Activated T-cell treated with anti-CD3 and anti-CD28 coated beads, Interleukin-2, amount 50 U/mL, for 72 hours (primary cell): ENCODE data around the gene SRPK2. TPM values are rescaled to one million over a fixed set of nuclear protein-coding genes. Genes with fewer than 3 reads are reported as not detected.
"Not testable (repeated sequence)": the region's sequence is repeated elsewhere in the genome, so short reads cannot be mapped to it uniquely, and the experiment has no call there.

Experiments
- ATAC-seq, 2 donors: fragments of 150-1000 bp; cut with Tn5 transposase; replicated peaks in 1 of 2; 2 replicates each; pipeline ENCODE4 v1.10.0; 2021; ENCODE audit warnings: moderate library complexity in 2 of 2, mild to moderate bottlenecking in 1 of 2
- DNase-seq, 2 donors: peaks; one replicate each; pipeline ENCODE4 v3.0.0; 2021 to 2022; ENCODE audit warnings: mixed read lengths in 1 of 2
- H3K27ac Mint-ChIP-seq: one replicate; pipeline ENCODE4 v1.8.0; 2022; ENCODE audit warnings: mild to moderate bottlenecking, moderate library complexity, mixed read lengths
- H3K27me3 Mint-ChIP-seq: one replicate; pipeline ENCODE4 v1.8.0; 2022; ENCODE audit warnings: low read depth, mixed read lengths
- H3K36me3 Mint-ChIP-seq, 2 donors: one replicate each; pipeline ENCODE4 v1.8.0; 2022; ENCODE audit warnings: mixed read lengths in 2 of 2, mild to moderate bottlenecking in 1 of 2; ENCODE audit not compliant: insufficient read depth in 2 of 2
- H3K4me1 Mint-ChIP-seq: one replicate; pipeline ENCODE4 v1.8.0; 2022; ENCODE audit warnings: low read depth, mixed read lengths
- H3K4me3 Mint-ChIP-seq, 2 donors: one replicate each; pipeline ENCODE4 v1.8.0; 2022; ENCODE audit warnings: mild to moderate bottlenecking in 2 of 2, mixed read lengths in 2 of 2, moderate library complexity in 2 of 2
- H3K9me3 Mint-ChIP-seq, 2 donors: one replicate each; pipeline ENCODE4 v1.8.0; 2022; ENCODE audit warnings: mixed read lengths in 2 of 2
- total RNA-seq, 2 donors: library from RNA; stranded (reverse); gene quantifications; one replicate each; pipeline ENCODE4 v1.2.3, GENCODE V29; 2022

Gene SRPK2
- total RNA-seq, 2 donors from 2014 or later, result 45.4 to 51.0 TPM

GRCh38 chr7:105321754-105322455 is 66.8 kb downstream of the SRPK2 start:
- no peak for DNase-seq
- Mint-ChIP-seq H3K27me3 (no peaks in the 10 kb centered on the region), H3K4me3 (no peak overlapping the region), H3K9me3 (no peaks in the 10 kb centered on the region), H3K27ac (no peak overlapping the region), H3K4me1 (peaks cover 37% of the 10 kb centered on the region), H3K36me3 (peaks cover 4 to 7% of the 10 kb centered on the region in 2 donors)
- ATAC-seq, result no peak

DNA sequence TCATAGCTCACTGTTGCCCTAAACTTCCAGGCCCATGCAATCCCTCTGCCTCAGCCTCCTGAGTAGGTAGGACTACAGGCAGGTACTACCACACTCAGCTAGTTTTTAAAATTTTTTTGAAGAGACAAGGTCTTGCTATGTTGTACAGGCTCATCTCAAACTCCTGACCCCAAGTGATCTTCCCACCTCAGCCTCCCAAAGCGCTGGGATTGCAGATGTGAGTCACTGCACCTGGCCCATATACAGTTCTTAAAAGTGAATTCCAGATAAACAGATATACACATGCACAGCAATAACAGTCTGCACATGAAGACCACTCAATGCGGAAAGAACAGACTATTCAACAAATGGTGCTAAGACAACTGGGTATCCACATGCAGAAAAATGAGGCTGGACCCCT is 67.8 kb downstream of the SRPK2 start:
- Mint-ChIP-seq H3K4me3 (no peak overlapping the region), H3K4me1 (peaks cover 34% of the 10 kb centered on the region), H3K27me3 (no peaks in the 10 kb centered on the region), H3K27ac (no peak overlapping the region), H3K9me3 (no peaks in the 10 kb centered on the region), H3K36me3 (peaks cover 4 to 7% of the 10 kb centered on the region in 2 donors)
- ATAC-seq, result no peak
- no peak for DNase-seq

- Mint-ChIP-seq H3K27ac (no peak overlapping the region), H3K27me3 (no peaks in the 10 kb centered on the region), H3K4me3 (peak overlapping the region; percentile 42 to 58), H3K36me3 (peaks cover 2 to 7% of the 10 kb centered on the region in 2 donors), H3K4me1 (peaks cover 38% of the 10 kb centered on the region), H3K9me3 (no peaks in the 10 kb centered on the region)
- ATAC-seq (peak in 1 of 2 donors; percentile 13), DNase-seq (no peak)
Observed at GRCh38 chr7:105319578-105319977, 69.1 kb downstream of the SRPK2 start.

DNA sequence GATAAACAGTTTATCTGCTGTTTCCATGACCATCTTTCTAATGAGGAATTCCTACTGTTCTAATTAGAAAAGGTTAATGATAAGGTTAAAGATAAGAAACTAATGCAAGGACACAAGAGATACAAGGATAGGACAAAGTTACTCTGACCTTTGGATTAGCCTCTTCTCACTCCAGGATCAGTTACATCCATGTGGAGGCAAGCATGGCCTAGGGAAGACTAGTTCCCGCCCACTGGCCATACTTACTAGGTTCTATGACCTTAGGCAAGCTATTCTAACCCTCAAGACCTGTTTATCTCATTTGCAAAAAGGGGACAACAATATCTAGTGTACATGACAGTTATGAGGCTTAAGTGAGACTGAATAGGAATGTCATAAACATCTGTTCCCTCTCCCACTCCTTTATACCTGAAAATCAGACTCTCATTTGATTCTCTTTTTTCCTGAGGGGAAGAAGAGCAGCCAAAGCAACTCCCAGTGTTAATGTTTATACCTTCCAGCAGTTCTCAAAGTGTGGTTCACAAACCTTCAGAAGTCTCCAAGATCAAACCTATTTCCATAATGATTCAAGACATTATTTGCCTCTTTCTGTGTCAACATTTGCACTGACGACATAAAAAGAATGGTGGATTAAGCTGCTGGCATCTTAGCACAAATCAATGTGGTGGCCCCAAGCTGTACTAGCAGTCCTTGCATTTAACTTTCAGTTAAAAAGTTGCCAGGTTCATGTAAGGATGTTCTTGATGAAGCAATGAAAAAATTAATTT is 72.0 kb downstream of the SRPK2 start:
- H3K4me1 Mint-ChIP-seq, result peaks cover 20% of the 10 kb centered on the region
- H3K27ac Mint-ChIP-seq, result no peak overlapping the region

DNA sequence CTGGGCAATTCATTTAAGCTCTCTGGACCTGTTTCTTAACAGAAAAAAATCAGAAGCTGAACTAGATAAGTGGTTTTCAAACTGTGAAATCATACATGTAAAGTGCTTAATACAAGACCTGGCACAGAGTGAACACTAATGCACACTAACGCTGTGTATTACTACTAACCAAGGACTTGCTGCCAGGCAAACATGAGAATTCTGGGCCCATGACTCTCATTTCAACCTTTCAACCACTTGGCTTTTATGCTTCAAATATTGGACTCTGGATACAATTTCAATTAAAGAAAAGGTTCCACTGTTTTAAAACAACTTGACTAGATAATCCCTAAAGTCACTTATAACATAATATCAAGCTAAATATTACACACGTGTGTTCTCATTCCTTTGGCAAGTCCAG is 73.4 kb downstream of the SRPK2 start:
- Mint-ChIP-seq H3K36me3 (no peaks in the 10 kb centered on the region), H3K4me3 (no peak overlapping the region), H3K27me3 (no peaks in the 10 kb centered on the region), H3K4me1 (peaks cover 18% of the 10 kb centered on the region), H3K27ac (no peak overlapping the region), H3K9me3 (no peaks in the 10 kb centered on the region)
- ATAC-seq (no peak), DNase-seq (no peak)

More for the DNA sequence above, 72.0 kb downstream of the SRPK2 start:
- peaks cover 0 to under 1% of the 10 kb centered on the region in 2 donors for H3K36me3 Mint-ChIP-seq
- no peaks in the 10 kb centered on the region for H3K27me3 Mint-ChIP-seq
- H3K9me3 Mint-ChIP-seq, result no peaks in the 10 kb centered on the region
- H3K4me3 Mint-ChIP-seq, result no peak overlapping the region
- ATAC-seq (no peak), DNase-seq (no peak)

GRCh38 chr7:105309235-105310169 is 79.2 kb downstream of the SRPK2 start:
- Mint-ChIP-seq H3K4me3 (peak overlapping the region; percentile 33 to 75), H3K9me3 (no peaks in the 10 kb centered on the region), H3K36me3 (no peaks in the 10 kb centered on the region), H3K27ac (peak overlapping the region; percentile 84), H3K27me3 (no peaks in the 10 kb centered on the region), H3K4me1 (peaks cover 61% of the 10 kb centered on the region)
- DNase-seq (no peak), ATAC-seq (peak; percentile 32 to 48)

- DNase-seq (no peak), ATAC-seq (no peak)
- Mint-ChIP-seq H3K36me3 (peaks cover 0 to 7% of the 10 kb centered on the region in 2 donors), H3K4me3 (peak overlapping the region in 1 of 2 donors; percentile 75), H3K9me3 (no peaks in the 10 kb centered on the region), H3K4me1 (peaks cover 72% of the 10 kb centered on the region), H3K27me3 (no peaks in the 10 kb centered on the region), H3K27ac (peak overlapping the region; percentile 51)
Observed at GRCh38 chr7:105307163-105307672, 81.5 kb downstream of the SRPK2 start.

- Mint-ChIP-seq H3K27ac (peak overlapping the region; percentile 51), H3K4me1 (peaks cover 75% of the 10 kb centered on the region), H3K36me3 (peaks cover 0 to 7% of the 10 kb centered on the region in 2 donors), H3K9me3 (no peaks in the 10 kb centered on the region), H3K4me3 (peak overlapping the region; percentile 61 to 75), H3K27me3 (no peaks in the 10 kb centered on the region)
- DNase-seq (no peak), ATAC-seq (peak; percentile 52 to 61)
Observed at GRCh38 chr7:105306298-105306748, 82.4 kb downstream of the SRPK2 start.

GRCh38 chr7:105305633-105306032 is 83.1 kb downstream of the SRPK2 start:
- no peak for DNase-seq

DNA sequence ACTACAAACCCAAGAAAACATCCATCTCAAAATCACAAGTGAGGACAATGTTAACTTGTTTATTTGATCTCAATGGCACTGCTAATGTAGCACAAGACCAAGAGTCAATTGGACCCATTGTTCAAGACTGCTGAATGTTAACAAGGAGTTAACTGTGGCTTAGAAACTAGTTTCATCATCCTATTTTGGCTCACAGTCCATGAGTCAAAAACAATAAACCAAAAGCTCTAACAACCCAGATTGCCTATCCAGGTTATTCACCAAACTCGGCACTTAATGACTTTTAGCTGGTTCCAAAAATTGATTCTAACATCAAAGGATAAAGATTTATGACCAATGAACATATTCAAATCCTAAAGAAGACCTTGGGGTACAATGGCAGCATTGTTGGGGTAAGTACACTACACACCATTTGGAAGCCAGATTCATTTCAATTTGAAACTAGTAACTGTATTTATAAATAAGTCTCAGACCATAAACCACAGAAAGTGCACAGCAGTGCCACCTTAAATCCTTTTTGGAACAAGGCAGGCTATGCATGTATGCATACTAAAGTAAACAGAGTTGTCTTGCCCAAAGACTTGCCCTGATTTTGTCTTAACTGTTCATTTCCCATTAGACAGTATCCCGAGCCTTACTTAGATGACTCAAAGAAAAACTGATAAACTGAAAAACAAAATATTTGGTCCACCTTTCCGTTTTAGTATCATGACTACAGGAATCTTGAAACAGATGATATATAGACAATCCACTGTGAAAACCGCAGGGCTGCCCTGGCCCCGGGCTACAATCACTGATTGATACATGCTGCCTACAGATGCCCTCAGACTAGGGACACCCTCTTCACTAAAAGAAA is 84.5 kb downstream of the SRPK2 start:
- Mint-ChIP-seq H3K9me3 (no peaks in the 10 kb centered on the region), H3K36me3 (peaks cover 4 to 10% of the 10 kb centered on the region in 2 donors), H3K4me3 (peak overlapping the region in 1 of 2 donors; percentile 67), H3K27me3 (no peaks in the 10 kb centered on the region), H3K27ac (peak overlapping the region; percentile 65), H3K4me1 (peaks cover 79% of the 10 kb centered on the region)
- no peak for DNase-seq
- peak; percentile 48 to 56 for ATAC-seq

More at GRCh38 chr7:105305633-105306032, 83.1 kb downstream of the SRPK2 start:
- H3K36me3 Mint-ChIP-seq, result peaks cover 3 to 7% of the 10 kb centered on the region in 2 donors
- H3K9me3 Mint-ChIP-seq, result no peaks in the 10 kb centered on the region
- peak overlapping the region; percentile 61 to 75 for H3K4me3 Mint-ChIP-seq
- H3K27me3 Mint-ChIP-seq, result no peaks in the 10 kb centered on the region
- peak overlapping the region; percentile 51 for H3K27ac Mint-ChIP-seq
- H3K4me1 Mint-ChIP-seq, result peaks cover 76% of the 10 kb centered on the region
- ATAC-seq, result no peak

DNA sequence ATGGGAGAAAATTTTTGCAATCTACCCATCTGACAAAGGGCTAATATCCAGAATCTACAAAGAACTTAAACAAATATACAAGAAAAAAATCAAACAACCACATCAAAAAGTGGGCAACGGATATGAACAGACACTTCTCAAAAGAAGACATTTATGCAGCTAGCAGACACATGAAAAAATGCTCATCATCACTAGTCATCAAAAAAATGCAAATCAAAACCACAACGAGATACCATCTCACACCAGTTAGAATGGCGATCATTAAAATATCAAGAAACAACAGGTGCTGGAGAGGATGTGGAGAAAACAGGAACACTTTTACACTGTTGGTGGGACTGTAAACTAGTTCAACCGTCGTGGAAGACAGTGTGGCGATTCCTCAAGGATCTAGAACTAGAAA is 88.1 kb downstream of the SRPK2 start:
- H3K27ac Mint-ChIP-seq, result peak overlapping the region; percentile 5
- ATAC-seq, DNase-seq, H3K9me3 Mint-ChIP-seq, H3K27me3 Mint-ChIP-seq: not testable (repeated sequence)
- peaks cover 80% of the 10 kb centered on the region for H3K4me1 Mint-ChIP-seq
- peak overlapping the region; percentile 38 to 39 for H3K4me3 Mint-ChIP-seq
- H3K36me3 Mint-ChIP-seq, result peaks cover 4 to 12% of the 10 kb centered on the region in 2 donors
